PC-3 (cell line): ENCODE data around the gene ZNF532. TPM values are rescaled to one million over a fixed set of nuclear protein-coding genes. Genes with fewer than 3 reads are reported as not detected.

Experiments used
- ATAC-seq: fragments of 200-7000 bp; cut with Tn5 transposase; 2 replicates; pipeline ENCODE4 v1.9.1; 2020; ENCODE audit warnings: mild to moderate bottlenecking, moderate library complexity
- BruUV-seq: library from RNA; stranded (reverse); fragments of 400-500 nt; replicated peaks from 2 replicates; lab custom pipeline; 2021; lab: Mats Ljungman, UMichigan
- CTCF ChIA-PET: fragments of 300-600 bp; sonication (Branson Sonifier 250); formaldehyde crosslinking; loops from one replicate; lab custom pipeline; 2022; ENCODE audit warnings: antibody characterized with exemption; lab: Charles Lee
- POLR2A ChIA-PET: fragments of 300-600 bp; sonication (Branson Sonifier 250); formaldehyde crosslinking; loops from one replicate; lab custom pipeline; 2022; ENCODE audit warnings: antibody characterized with exemption; ENCODE audit not compliant: unreplicated experiment; lab: Charles Lee
- DNase-seq: peaks from one replicate; pipeline ENCODE4 v3.0.0-alpha.2; 2015
- H2AFZ ChIP-seq: fragments of 300-600 bp; sonication (generic); 2 replicates; pipeline ENCODE4 v1.6.0; 2016; ENCODE audit warnings: antibody characterized with exemption, low read length
- H3F3A ChIP-seq: fragments of 300-600 bp; sonication (generic); one replicate; pipeline ENCODE4 v1.6.0; 2017; ENCODE audit warnings: antibody characterized with exemption, low read length, control low read depth, mild to moderate bottlenecking; ENCODE audit not compliant: unreplicated experiment
- H3K27ac ChIP-seq: fragments of 300-600 bp; sonication (generic); 2 replicates; pipeline ENCODE4 v1.5.1; 2016; ENCODE audit warnings: mild to moderate bottlenecking, low read length
- H3K27me3 ChIP-seq: fragments of 300-600 bp; sonication (generic); 2 replicates; pipeline ENCODE4 v1.6.1; 2016; ENCODE audit warnings: low read length, mixed read lengths
- H3K36me3 ChIP-seq: fragments of 300-600 bp; sonication (generic); 2 replicates; pipeline ENCODE4 v1.6.1; 2016; ENCODE audit warnings: low read depth, mixed run types, low read length, mixed read lengths
- H3K4me1 ChIP-seq: fragments of 300-600 bp; sonication (generic); 2 replicates; pipeline ENCODE4 v1.5.1; 2016; ENCODE audit warnings: low read length; ENCODE audit not compliant: insufficient read depth
- H3K4me2 ChIP-seq: fragments of 300-600 bp; sonication (generic); 2 replicates; pipeline ENCODE4 v1.6.0; 2016; ENCODE audit warnings: low read length
- H3K4me3 ChIP-seq: fragments of 300-600 bp; sonication (generic); 2 replicates; pipeline ENCODE4 v1.5.1; 2016; ENCODE audit warnings: mild to moderate bottlenecking, low read length, mixed read lengths
- H3K79me2 ChIP-seq: fragments of 300-600 bp; sonication (generic); 2 replicates; pipeline ENCODE4 v1.6.1; 2017; ENCODE audit warnings: low read length, mixed read lengths
- H3K9ac ChIP-seq: fragments of 300-600 bp; sonication (generic); 2 replicates; pipeline ENCODE4 v1.6.0; 2016; ENCODE audit warnings: mild to moderate bottlenecking, low read length
- H3K9me2 ChIP-seq: fragments of 300-600 bp; sonication (generic); replicated peaks from 2 replicates; pipeline ENCODE4 v1.6.1; 2016; ENCODE audit warnings: mixed run types, low read length, mixed read lengths
- H3K9me3 ChIP-seq: fragments of 300-600 bp; sonication (generic); 2 replicates; pipeline ENCODE4 v1.6.1; 2016; ENCODE audit warnings: low read length, mixed read lengths
- H4K20me1 ChIP-seq: fragments of 300-600 bp; sonication (generic); 2 replicates; pipeline ENCODE4 v1.6.1; 2016; ENCODE audit warnings: low read length, mixed read lengths
- EZH2 ChIP-seq: fragments of 300-600 bp; sonication (generic); IDR thresholded peaks from one replicate; pipeline ENCODE4 v1.6.1; 2017; ENCODE audit warnings: antibody characterized with exemption, mild to moderate bottlenecking, low read length; ENCODE audit not compliant: unreplicated experiment
- EZH2phosphoT487 ChIP-seq: fragments of 300-600 bp; sonication (generic); IDR thresholded peaks from 2 replicates; pipeline ENCODE4 v1.6.1; 2018; ENCODE audit warnings: mild to moderate bottlenecking, antibody characterized with exemption, low read length, borderline replicate concordance
- intact Hi-C: fragments of 100-400 bp; cut with micrococcal nuclease; formaldehyde crosslinking; loops from 2 replicates; pipeline ENCODE4 v1.9.0; 2023
- total RNA-seq: library from RNA; depleted of rRNA; stranded (reverse); fragments of >200 nt; gene quantifications from 2 replicates; pipeline ENCODE4 v1.2.3, GENCODE V29; 2014
- TF ChIP-seq, protein P1 (sequence below): fragments of 300-600 bp; sonication (generic); conservative IDR thresholded peaks from 2 replicates; pipeline ENCODE4 v1.5.1; 2017; ENCODE audit warnings: antibody characterized with exemption, low read depth, mild to moderate bottlenecking, low read length

The ZNF532 gene
- total RNA-seq, 1 experiment from 2014 or later = 47.3 TPM

DNA sequence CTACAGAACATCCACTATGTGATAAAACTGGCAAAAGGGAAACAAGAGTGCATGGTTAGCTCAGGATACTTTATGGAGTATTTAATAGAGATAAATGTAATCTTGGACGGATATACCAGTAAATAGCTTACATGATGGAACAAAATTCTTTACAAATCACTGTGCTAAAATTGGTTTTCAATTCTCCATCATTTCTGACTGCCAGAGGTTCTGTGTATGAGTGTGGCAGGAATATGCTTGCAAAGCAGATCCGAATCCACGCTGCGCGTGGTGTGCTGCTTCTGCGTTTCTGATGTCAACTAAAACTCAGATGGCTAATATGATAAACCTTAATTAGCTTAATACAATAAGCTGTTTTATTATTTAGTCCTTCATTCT lies 2.1 kb downstream of the ZNF532 start:
- Histone ChIP-seq H3K79me2 (peaks cover 93% of the 10 kb centered on the region), H3K4me2 (peak overlapping the region; percentile 90), H3K4me1 (peaks cover 53% of the 10 kb centered on the region), H3K9me3 (no peaks in the 10 kb centered on the region), H4K20me1 (no peaks in the 10 kb centered on the region), H3K4me3 (peak overlapping the region; percentile 62), H3F3A (no peaks in the 10 kb centered on the region), H3K27me3 (no peaks in the 10 kb centered on the region), H3K9me2 (no peaks in the 10 kb centered on the region), H2AFZ (no peak overlapping the region), H3K9ac (peak overlapping the region; percentile 96), H3K36me3 (peaks cover 31% of the 10 kb centered on the region), H3K27ac (peak overlapping the region; percentile 87)
- intact Hi-C loops = no loop called here
- POLR2A ChIA-PET = interaction anchor here (0.6 to 1.5 kb wide), 3 partner anchors 78 to 186 kb away, joined by 3 to 4 read pairs (median 4); no protein-coding TSS in a partner anchor
- no peak for DNase-seq
- no TSS peak for BruUV-seq
- TF ChIP-seq, protein P1, sequence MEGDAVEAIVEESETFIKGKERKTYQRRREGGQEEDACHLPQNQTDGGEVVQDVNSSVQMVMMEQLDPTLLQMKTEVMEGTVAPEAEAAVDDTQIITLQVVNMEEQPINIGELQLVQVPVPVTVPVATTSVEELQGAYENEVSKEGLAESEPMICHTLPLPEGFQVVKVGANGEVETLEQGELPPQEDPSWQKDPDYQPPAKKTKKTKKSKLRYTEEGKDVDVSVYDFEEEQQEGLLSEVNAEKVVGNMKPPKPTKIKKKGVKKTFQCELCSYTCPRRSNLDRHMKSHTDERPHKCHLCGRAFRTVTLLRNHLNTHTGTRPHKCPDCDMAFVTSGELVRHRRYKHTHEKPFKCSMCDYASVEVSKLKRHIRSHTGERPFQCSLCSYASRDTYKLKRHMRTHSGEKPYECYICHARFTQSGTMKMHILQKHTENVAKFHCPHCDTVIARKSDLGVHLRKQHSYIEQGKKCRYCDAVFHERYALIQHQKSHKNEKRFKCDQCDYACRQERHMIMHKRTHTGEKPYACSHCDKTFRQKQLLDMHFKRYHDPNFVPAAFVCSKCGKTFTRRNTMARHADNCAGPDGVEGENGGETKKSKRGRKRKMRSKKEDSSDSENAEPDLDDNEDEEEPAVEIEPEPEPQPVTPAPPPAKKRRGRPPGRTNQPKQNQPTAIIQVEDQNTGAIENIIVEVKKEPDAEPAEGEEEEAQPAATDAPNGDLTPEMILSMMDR = no peak
- TF ChIP-seq EZH2phosphoT487 = no peak
- no peak for TF ChIP-seq EZH2
- ATAC-seq = no peak
- CTCF ChIA-PET = no interaction called here

DNA sequence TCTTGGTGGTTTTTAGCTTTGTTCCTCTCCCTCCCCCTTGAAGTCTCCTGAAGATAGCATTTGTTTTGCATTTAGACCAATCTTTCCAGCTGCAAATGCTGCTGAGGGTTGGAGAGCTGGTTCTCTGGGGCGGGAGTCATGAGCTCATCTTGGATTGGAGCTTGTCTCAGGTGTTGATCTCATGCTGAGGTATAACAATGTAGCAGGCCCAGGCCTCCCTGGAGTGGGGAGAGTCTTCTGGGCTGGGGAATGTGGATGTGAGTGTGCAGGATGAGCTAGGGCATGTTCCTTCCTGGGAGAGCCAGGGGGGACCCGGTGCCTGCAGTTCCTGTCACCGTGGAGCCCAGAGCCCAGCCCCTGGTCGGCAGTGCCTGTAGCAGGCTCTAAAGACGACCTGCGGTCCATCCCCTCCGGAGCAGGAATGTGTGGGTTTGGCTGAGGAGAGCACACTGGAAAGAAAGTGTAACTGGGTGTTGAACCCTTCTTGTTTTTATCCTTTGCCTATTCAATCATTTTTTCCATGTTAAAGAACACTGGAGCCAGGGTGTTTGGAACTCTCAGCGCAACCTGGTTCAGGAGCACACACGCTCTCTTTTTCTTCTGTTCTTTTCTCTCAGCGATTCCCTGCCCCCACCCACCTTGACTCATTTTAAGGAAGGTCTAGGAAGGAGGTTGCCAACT lies 2.7 kb downstream of the ZNF532 start:
- peaks cover 93% of the 10 kb centered on the region for H3K79me2 ChIP-seq
- ATAC-seq = peak; percentile 4; the same call in 1 of the 2 replicates

More for the DNA sequence above, 2.7 kb downstream of the ZNF532 start:
- TF ChIP-seq EZH2phosphoT487 (no peak), EZH2 (no peak)
- TF ChIP-seq, protein P1 = no peak
- H3K27me3 ChIP-seq = no peaks in the 10 kb centered on the region
- no peaks in the 10 kb centered on the region for H3K9me3 ChIP-seq
- no TSS peak for BruUV-seq
- DNase-seq = peak; percentile 43
- ChIA-PET CTCF (no interaction called here), POLR2A (interaction anchor here (0.6 to 1.5 kb wide), 2 partner anchors 78 to 81 kb away, joined by 3 to 4 read pairs; no protein-coding TSS in a partner anchor)
- H3K36me3 ChIP-seq = peaks cover 37% of the 10 kb centered on the region
- H3K4me1 ChIP-seq = peaks cover 46% of the 10 kb centered on the region
- H3K4me3 ChIP-seq = peak overlapping the region; percentile 62
- no peaks in the 10 kb centered on the region for H4K20me1 ChIP-seq
- no peak overlapping the region for H2AFZ ChIP-seq
- intact Hi-C loops = no loop called here
- H3F3A ChIP-seq = no peaks in the 10 kb centered on the region
- peak overlapping the region; percentile 90 for H3K4me2 ChIP-seq
- H3K9ac ChIP-seq = 0 out of 2 replicates have a peak overlapping the region, but pooled peaks have one; percentile 1
- no peaks in the 10 kb centered on the region for H3K9me2 ChIP-seq
- H3K27ac ChIP-seq = 0 out of 2 replicates have a peak overlapping the region, but pooled peaks have one; percentile 2
